H1 (cell line): Measurements from ENCODE around the gene STAMBPL1. TPM values are rescaled to one million over a fixed set of nuclear protein-coding genes. Genes with fewer than 3 reads are reported as not detected.

Source experiments
- CTCF ChIA-PET: fragments of 300-600 bp; sonication (Branson Sonifier 250); formaldehyde crosslinking; loops from one replicate; lab custom pipeline; 2021; ENCODE audit not compliant: partially characterized antibody; lab: Charles Lee
- POLR2A ChIA-PET: fragments of 300-600 bp; sonication (Branson Sonifier 250); formaldehyde crosslinking; loops from one replicate; lab custom pipeline; 2021; ENCODE audit warnings: inconsistent platforms; ENCODE audit not compliant: partially characterized antibody; lab: Charles Lee
- DNase-seq, 2 experiments: peaks; one replicate each; pipeline versions ENCODE4 v3.0.0 to v3.0.0-alpha.2; 2010 to 2022; ENCODE audit warnings: low spot score in 2 of 2, low read depth in 1 of 2, mixed read lengths in 1 of 2
- FAIRE-seq: peaks from 2 replicates; lab custom pipeline; 2011; peaks lifted over from hg19 to GRCh38; lab: Jason Lieb, UNC
- H2AFZ ChIP-seq: 2 replicates; pipeline ENCODE4 v1.8.1; 2012; ENCODE audit warnings: low read length, inconsistent platforms
- H2AK5ac ChIP-seq: 2 replicates; pipeline ENCODE4 v1.6.1; 2013; ENCODE audit warnings: low read depth, low read length
- H2BK120ac ChIP-seq: replicated peaks from 2 replicates; pipeline ENCODE3; 2013; ENCODE audit warnings: low read depth, low read length, inconsistent platforms
- H2BK12ac ChIP-seq: 2 replicates; pipeline ENCODE4 v1.6.1; 2013; ENCODE audit warnings: low read depth, low read length
- H2BK15ac ChIP-seq: 2 replicates; pipeline ENCODE4 v1.6.1; 2013; ENCODE audit warnings: low read length
- H2BK20ac ChIP-seq: 2 replicates; pipeline ENCODE4 v1.6.1; 2013; ENCODE audit warnings: low read length
- H2BK5ac ChIP-seq: 2 replicates; pipeline ENCODE4 v1.6.1; 2013; ENCODE audit warnings: low read depth, low read length
- H3K14ac ChIP-seq: 2 replicates; pipeline ENCODE4 v1.6.1; 2013; ENCODE audit warnings: inconsistent platforms; ENCODE audit not compliant: insufficient read length
- H3K18ac ChIP-seq: 2 replicates; pipeline ENCODE4 v1.6.1; 2013; ENCODE audit warnings: low read length; ENCODE audit errors: extremely low read depth
- H3K23ac ChIP-seq: 2 replicates; pipeline ENCODE4 v1.6.1; 2013; ENCODE audit warnings: inconsistent platforms; ENCODE audit not compliant: insufficient read length
- H3K23me2 ChIP-seq: 2 replicates; pipeline ENCODE4 v1.6.1; 2013; ENCODE audit warnings: low read depth, low read length
- H3K27ac ChIP-seq: 2 replicates; pipeline ENCODE4 v1.6.1; 2011; ENCODE audit warnings: low read depth, low read length, inconsistent platforms
- H3K27me3 ChIP-seq, 4 experiments: replicated peaks in 1 of 4; 1 replicate in 1 of 4; 2 replicates in 3 of 4; pipeline versions ENCODE4 v1.6.1 to v1.8.1; 2011 to 2013; ENCODE audit warnings: low read length in 3 of 4, mild to moderate bottlenecking in 3 of 4, inconsistent platforms in 2 of 4, mixed read lengths in 2 of 4, moderate library complexity in 1 of 4; ENCODE audit not compliant: control insufficient read depth in 3 of 4, insufficient read depth in 3 of 4; ENCODE audit errors: extremely low read depth in 1 of 4
- H3K36me3 ChIP-seq, 4 experiments: 2 replicates each; pipeline versions ENCODE4 v1.6.1 to v1.8.1; 2011 to 2013; ENCODE audit warnings: mild to moderate bottlenecking in 4 of 4, low read length in 3 of 4, moderate library complexity in 2 of 4, control low read depth in 1 of 4, inconsistent platforms in 1 of 4; ENCODE audit not compliant: insufficient read depth in 4 of 4, control insufficient read depth in 2 of 4
- H3K4ac ChIP-seq: replicated peaks from 2 replicates; pipeline ENCODE3; 2013; ENCODE audit warnings: low read length, low read depth, mixed read lengths, inconsistent platforms; ENCODE audit not compliant: insufficient read length
- H3K4me1 ChIP-seq, 4 experiments: replicated peaks in 1 of 4; 1 replicate in 1 of 4; 2 replicates in 3 of 4; pipeline versions ENCODE4 v1.6.1 to v1.8.1; 2011 to 2013; ENCODE audit warnings: low read length in 3 of 4, inconsistent platforms in 2 of 4, mixed read lengths in 1 of 4; ENCODE audit not compliant: insufficient read depth in 4 of 4, control insufficient read depth in 3 of 4
- H3K4me2 ChIP-seq, 2 experiments: 2 replicates each; pipeline versions ENCODE4 v1.6.1 to v1.8.1; 2011 to 2013; ENCODE audit warnings: low read depth in 2 of 2, low read length in 2 of 2, control low read depth in 1 of 2, inconsistent platforms in 1 of 2, mild to moderate bottlenecking in 1 of 2; ENCODE audit not compliant: insufficient read depth in 1 of 2
- H3K4me3 ChIP-seq, 4 experiments: fragments of 200-600, 300-600 bp in 1 of 4; sonication (generic), shearing (Covaris generic), sonication (Bioruptor Twin) in 1 of 4; 2 replicates each; pipeline versions ENCODE4 v1.5.1 to v1.8.1; 2011 to 2016; ENCODE audit warnings: low read length in 4 of 4, low read depth in 3 of 4, control low read depth in 2 of 4, inconsistent platforms in 2 of 4, mild to moderate bottlenecking in 2 of 4, mixed read lengths in 1 of 4, moderate library complexity in 1 of 4; ENCODE audit not compliant: insufficient read depth in 2 of 4; ENCODE audit errors: extremely low read depth in 1 of 4
- H3K56ac ChIP-seq: replicated peaks from 2 replicates; pipeline ENCODE3; 2013; ENCODE audit warnings: low read depth, mild to moderate bottlenecking, mixed read lengths, low read length, inconsistent platforms; ENCODE audit not compliant: insufficient read length
- H3K79me1 ChIP-seq: 2 replicates; pipeline ENCODE4 v1.6.1; 2013; ENCODE audit warnings: low read depth, low read length, control low read depth
- H3K79me2 ChIP-seq, 2 experiments: 2 replicates each; pipeline versions ENCODE4 v1.6.1 to v1.8.1; 2012 to 2013; ENCODE audit warnings: low read length in 2 of 2, mild to moderate bottlenecking in 2 of 2, inconsistent platforms in 1 of 2; ENCODE audit not compliant: insufficient read depth in 2 of 2, control insufficient read depth in 1 of 2
- H3K9ac ChIP-seq, 4 experiments: replicated peaks in 1 of 4; 1 replicate in 1 of 4; 2 replicates in 3 of 4; pipeline versions ENCODE4 v1.6.1 to v1.8.1; 2011 to 2013; ENCODE audit warnings: low read depth in 3 of 4, low read length in 3 of 4, control low read depth in 2 of 4, mild to moderate bottlenecking in 2 of 4, moderate library complexity in 2 of 4, inconsistent platforms in 1 of 4; ENCODE audit errors: extremely low read depth in 1 of 4
- H3K9me3 ChIP-seq, 2 experiments: 2 replicates each; pipeline versions ENCODE4 v1.6.1 to v1.8.1; 2012 to 2013; ENCODE audit warnings: mild to moderate bottlenecking in 2 of 2, moderate library complexity in 2 of 2, control low read depth in 1 of 2, inconsistent platforms in 1 of 2, low read depth in 1 of 2, low read length in 1 of 2, mixed read lengths in 1 of 2; ENCODE audit not compliant: insufficient read depth in 2 of 2
- H4K20me1 ChIP-seq, 2 experiments: replicated peaks in 1 of 2; 2 replicates each; pipeline versions ENCODE3 to v1.8.1; 2011 to 2013; ENCODE audit warnings: inconsistent platforms in 2 of 2, low read length in 2 of 2, mild to moderate bottlenecking in 1 of 2; ENCODE audit not compliant: insufficient read depth in 2 of 2, control insufficient read depth in 1 of 2
- H4K5ac ChIP-seq: 2 replicates; pipeline ENCODE4 v1.6.1; 2013; ENCODE audit warnings: low read length, low read depth, mixed read lengths, inconsistent platforms; ENCODE audit not compliant: insufficient read length
- H4K8ac ChIP-seq: 2 replicates; pipeline ENCODE4 v1.8.0; 2013; ENCODE audit warnings: mild to moderate bottlenecking, moderate library complexity, low read length, inconsistent platforms; ENCODE audit not compliant: insufficient read depth; ENCODE audit errors: extremely low read depth
- H4K91ac ChIP-seq: replicated peaks from 2 replicates; pipeline ENCODE3; 2013; ENCODE audit warnings: low read length, mixed read lengths, inconsistent platforms; ENCODE audit not compliant: insufficient read length
- CBX8 ChIP-seq: fragments of 300-800, 300-1000 bp; sonication (generic); IDR thresholded peaks from 2 replicates; pipeline ENCODE4 v1.7.1; 2016; ENCODE audit warnings: low read depth, low read length, borderline replicate concordance
- CEBPB ChIP-seq: IDR thresholded peaks from 2 replicates; pipeline ENCODE4 v1.6.1; 2012; ENCODE audit warnings: low read depth, low read length
- EZH2 ChIP-seq: fragments of 200-600 bp; sonication (generic); IDR thresholded peaks from 2 replicates; pipeline ENCODE4 v1.7.1; 2012; ENCODE audit warnings: low read depth, mild to moderate bottlenecking, moderate library complexity, low read length, inconsistent platforms; ENCODE audit not compliant: severe bottlenecking
- HDAC2 ChIP-seq, 2 experiments: fragments of 300-600 bp in 1 of 2; sonication (generic) in 1 of 2; IDR thresholded peaks; 2 replicates each; pipeline ENCODE4 v1.6.1; 2011 to 2012; ENCODE audit warnings: low read depth in 2 of 2, low read length in 2 of 2, mild to moderate bottlenecking in 2 of 2, moderate library complexity in 2 of 2, borderline replicate concordance in 1 of 2, inconsistent platforms in 1 of 2
- KDM4A ChIP-seq: IDR thresholded peaks from one replicate; pipeline ENCODE4 v1.7.1; 2012; ENCODE audit warnings: low read depth, mild to moderate bottlenecking, moderate library complexity, low read length, inconsistent platforms; ENCODE audit not compliant: severe bottlenecking
- MAX ChIP-seq: IDR thresholded peaks from 2 replicates; pipeline ENCODE4 v1.6.1; 2012; ENCODE audit warnings: inconsistent platforms
- SP1 ChIP-seq: IDR thresholded peaks from 2 replicates; pipeline ENCODE4 v1.6.1; 2011; ENCODE audit warnings: low read depth, low read length
- SRF ChIP-seq: IDR thresholded peaks from 2 replicates; pipeline ENCODE4 v1.6.1; 2011; ENCODE audit warnings: mild to moderate bottlenecking, low read depth, low read length, moderate library complexity
- TAF1 ChIP-seq: IDR thresholded peaks from 2 replicates; pipeline ENCODE4 v1.6.1; 2011; ENCODE audit warnings: mild to moderate bottlenecking, low read depth, low read length
- ZNF274 ChIP-seq: IDR thresholded peaks from 2 replicates; pipeline ENCODE4 v1.7.0; 2012; ENCODE audit warnings: low read length, borderline replicate concordance; ENCODE audit errors: extremely low read depth
- WGBS, 2 experiments: shearing (Covaris generic) in 1 of 2; methylation state at CpG; one replicate each; pipeline versions ENCODE4 v1.1.6 to v1.1.7; 2013 to 2015; ENCODE audit warnings: low lambda C conversion rate in 2 of 2, mixed read lengths in 2 of 2, inconsistent platforms in 1 of 2, low coverage in 1 of 2, missing lambda C conversion rate in 1 of 2; ENCODE audit not compliant: insufficient replicate concordance in 2 of 2, insufficient coverage in 1 of 2, insufficient read length in 1 of 2; ENCODE audit errors: extremely low coverage in 1 of 2, missing lambda C conversion rate in 1 of 2; 5-methylcytosine and 5-hydroxymethylcytosine counted together
- polyA plus RNA-seq, 7 experiments: library from polyadenylated mRNA; depleted of rRNA in 3 of 7; stranded (reverse) in 5 of 7; unstranded in 2 of 7; fragments of >200 nt in 5 of 7; fragments of 200-250 nt in 2 of 7; gene quantifications; 1 replicate in 5 of 7; 2 replicates in 1 of 7; 4 replicates in 1 of 7; pipeline versions ENCODE4 v1.2.1 to v1.2.3, GENCODE V29; 2011 to 2013; ENCODE audit warnings: missing spikeins in 2 of 7, mixed read lengths in 2 of 7
- total RNA-seq: library from RNA; stranded (reverse); fragmentation: NEBNext Ultra II Directional; extraction: Animal tissue kit (Norgen Biotek cat#: 25700); gene quantifications from 2 replicates; pipeline ENCODE4 v1.2.1, GENCODE V29; 2021

The STAMBPL1 gene
- total and polyA plus RNA-seq, 2 of the 8 experiments (the other 6 are each of a cell fraction or from before 2014, with no cell fraction given): 5.5 TPM

GRCh38 chr10:88957381-88957780 lies 77.3 kb downstream of the STAMBPL1 start:
- no peaks in the 10 kb centered on the region for H3K23me2 ChIP-seq
- 89% methylated on average over 1 of the region's 1 CpG; no CpG with 5 or more reads in 1 of the 2 experiments for WGBS, 2 experiments
- no peak overlapping the region for H3K18ac ChIP-seq
- H3K4me3 ChIP-seq: no peak overlapping the region
- no peak overlapping the region for H4K91ac ChIP-seq
- H3K56ac ChIP-seq: no peak overlapping the region
- H4K20me1 ChIP-seq: no peaks in the 10 kb centered on the region
- H3K4ac ChIP-seq: no peak overlapping the region
- ChIA-PET CTCF (interaction anchor here (0.9 to 1.4 kb wide), 3 partner anchors 24 to 120 kb away, joined by 3 to 4 read pairs (median 4); no protein-coding TSS in a partner anchor), POLR2A (no interaction called here)
- no peak overlapping the region for H2BK20ac ChIP-seq
- H3K79me2 ChIP-seq: no peaks in the 10 kb centered on the region
- H2AK5ac ChIP-seq: no peak overlapping the region
- no peak overlapping the region for H3K23ac ChIP-seq
- H2BK15ac ChIP-seq: no peak overlapping the region
- H3K4me1 ChIP-seq: no peaks in the 10 kb centered on the region
- H2BK5ac ChIP-seq: no peak overlapping the region
- H2AFZ ChIP-seq: no peak overlapping the region
- H2BK12ac ChIP-seq: no peak overlapping the region
- no peak overlapping the region for H3K14ac ChIP-seq
- no peak overlapping the region for H3K9ac ChIP-seq
- FAIRE-seq: no peak
- no peaks in the 10 kb centered on the region for H3K27me3 ChIP-seq
- H3K27ac ChIP-seq: no peak overlapping the region
- no peaks in the 10 kb centered on the region for H3K36me3 ChIP-seq
- no peak overlapping the region for H4K8ac ChIP-seq
- H4K5ac ChIP-seq: no peak overlapping the region
- H2BK120ac ChIP-seq: no peak overlapping the region
- TF ChIP-seq KDM4A (no peak), CEBPB (no peak), CBX8 (no peak), EZH2 (no peak), ZNF274 (no peak), HDAC2 (IDR thresholded peaks at IDR 0.05; ENCODE audit: borderline replicate concordance in 1 of 2, low read depth in 2 of 2, low read length in 2 of 2) (no peak), SRF (no peak), MAX (no peak), TAF1 (no peak), SP1 (no peak)
- H3K9me3 ChIP-seq: no peaks in the 10 kb centered on the region
- no peak overlapping the region for H3K4me2 ChIP-seq
- DNase-seq: no peak
- no peaks in the 10 kb centered on the region for H3K79me1 ChIP-seq
